DOHH2 (cell line): Measurements from ENCODE around the gene ZNF76.

Source experiments
- H3F3A ChIP-seq: fragments of 200-600 bp; sonication (generic), shearing (Covaris generic); 2 replicates; pipeline ENCODE4 v1.6.0; 2016; ENCODE audit warnings: antibody characterized with exemption, mild to moderate bottlenecking; ENCODE audit not compliant: control insufficient read depth, insufficient read depth
- H3K27ac ChIP-seq: fragments of 200-600 bp; sonication (generic); 2 replicates; pipeline ENCODE4 v1.5.1; 2014; ENCODE audit warnings: low read depth, mild to moderate bottlenecking, low read length, moderate library complexity
- H3K27me3 ChIP-seq: fragments of 200-600 bp; sonication (generic); 2 replicates; pipeline ENCODE4 v1.6.1; 2014; ENCODE audit warnings: mild to moderate bottlenecking, low read length, mixed read lengths; ENCODE audit not compliant: control insufficient read depth
- H3K36me3 ChIP-seq: fragments of 200-600 bp; sonication (generic); 2 replicates; pipeline ENCODE4 v1.6.1; 2014; ENCODE audit warnings: mild to moderate bottlenecking, low read length, moderate library complexity, mixed read lengths; ENCODE audit not compliant: control insufficient read depth
- H3K4me1 ChIP-seq: fragments of 200-600 bp; sonication (generic); 2 replicates; pipeline ENCODE4 v1.6.1; 2014; ENCODE audit warnings: mild to moderate bottlenecking, low read length, mixed read lengths; ENCODE audit not compliant: control insufficient read depth
- H3K4me2 ChIP-seq: fragments of 200-600 bp; sonication (generic); 2 replicates; pipeline ENCODE4 v1.6.0; 2014; ENCODE audit warnings: mild to moderate bottlenecking, low read length, moderate library complexity
- H3K4me3 ChIP-seq: fragments of 200-600 bp; sonication (generic); 2 replicates; pipeline ENCODE4 v1.5.1; 2014; ENCODE audit warnings: mild to moderate bottlenecking, low read length, mixed read lengths
- H3K79me2 ChIP-seq: fragments of 200-600 bp; sonication (generic); 2 replicates; pipeline ENCODE4 v1.6.1; 2014; ENCODE audit warnings: mild to moderate bottlenecking, low read length, mixed read lengths; ENCODE audit not compliant: control insufficient read depth
- H3K9me2 ChIP-seq: fragments of 200-600 bp; sonication (generic); replicated peaks from 2 replicates; pipeline ENCODE4 v1.6.1; 2014; ENCODE audit warnings: mild to moderate bottlenecking, low read length, mixed read lengths; ENCODE audit not compliant: control insufficient read depth
- H3K9me3 ChIP-seq: fragments of 200-600 bp; sonication (generic); 2 replicates; pipeline ENCODE4 v1.6.1; 2014; ENCODE audit warnings: antibody characterized with exemption, low read length, mixed read lengths; ENCODE audit not compliant: control insufficient read depth, insufficient read depth
- H4K20me1 ChIP-seq: fragments of 200-600 bp; sonication (generic); 2 replicates; pipeline ENCODE4 v1.6.0; 2014; ENCODE audit warnings: low read depth, mild to moderate bottlenecking, antibody characterized with exemption, low read length, moderate library complexity; ENCODE audit not compliant: control insufficient read depth, insufficient read depth
- EZH2phosphoT487 ChIP-seq: fragments of 200-600 bp; sonication (generic); IDR thresholded peaks from 2 replicates; pipeline ENCODE4 v1.6.1; 2017; ENCODE audit warnings: borderline replicate concordance, mild to moderate bottlenecking, antibody characterized with exemption, low read length, moderate library complexity, mixed read lengths
- TF ChIP-seq, protein P1 (sequence below): fragments of 200-600 bp; sonication (generic); IDR thresholded peaks from one replicate; pipeline ENCODE4 v1.5.1; 2014; ENCODE audit warnings: antibody characterized with exemption, mild to moderate bottlenecking, low read depth, low read length; ENCODE audit not compliant: poor library complexity, severe bottlenecking

Gene ZNF76

DNA sequence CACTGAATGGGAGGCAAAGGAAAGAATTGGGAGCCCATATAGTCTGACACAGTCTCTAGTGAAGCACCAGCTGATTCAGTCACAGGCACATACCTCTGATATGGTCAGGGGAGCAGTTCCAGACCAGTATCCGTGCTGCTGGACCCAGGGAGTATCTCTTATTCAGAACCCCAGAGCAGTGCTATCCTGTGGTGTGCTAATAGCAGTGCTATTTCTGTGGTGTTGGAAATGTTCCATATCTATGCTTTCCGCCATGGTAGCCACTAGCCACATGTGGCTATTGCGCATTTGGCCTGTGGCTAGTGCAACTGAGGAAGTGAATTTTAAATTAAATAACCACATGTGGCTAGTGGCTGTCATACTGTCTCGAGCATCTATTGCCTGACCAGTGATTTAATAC, 34.8 kb upstream of the ZNF76 start:
- H3K9me3 ChIP-seq: no peaks in the 10 kb centered on the region

DNA sequence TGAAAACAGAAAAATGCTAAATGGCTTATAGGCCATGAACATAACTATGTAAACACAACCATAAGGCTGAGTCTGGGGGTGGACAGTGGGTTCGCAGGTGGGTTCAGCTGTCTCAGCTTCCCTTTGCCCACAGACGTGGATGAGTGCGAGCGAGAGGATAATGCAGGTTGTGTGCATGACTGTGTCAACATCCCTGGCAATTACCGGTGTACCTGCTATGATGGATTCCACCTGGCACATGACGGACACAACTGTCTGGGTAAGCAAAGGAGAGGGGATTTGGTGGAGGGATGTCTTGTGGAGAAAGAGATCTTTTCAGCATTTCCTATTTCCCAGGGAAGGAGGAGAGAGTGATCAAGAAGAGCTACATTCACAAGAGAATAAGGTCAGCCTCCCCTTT, 31.1 kb upstream of the ZNF76 start:
- Histone ChIP-seq H3K27ac (no peak overlapping the region), H3K79me2 (no peaks in the 10 kb centered on the region), H3K9me2 (no peaks in the 10 kb centered on the region), H3K4me3 (no peak overlapping the region), H3K9me3 (no peaks in the 10 kb centered on the region), H3K36me3 (no peaks in the 10 kb centered on the region), H3K4me2 (no peak overlapping the region), H4K20me1 (no peaks in the 10 kb centered on the region; the same call in 1 of the 2 replicates), H3K27me3 (no peaks in the 10 kb centered on the region), H3F3A (no peaks in the 10 kb centered on the region), H3K4me1 (no peaks in the 10 kb centered on the region)
- TF ChIP-seq EZH2phosphoT487: no peak
- TF ChIP-seq, protein P1, sequence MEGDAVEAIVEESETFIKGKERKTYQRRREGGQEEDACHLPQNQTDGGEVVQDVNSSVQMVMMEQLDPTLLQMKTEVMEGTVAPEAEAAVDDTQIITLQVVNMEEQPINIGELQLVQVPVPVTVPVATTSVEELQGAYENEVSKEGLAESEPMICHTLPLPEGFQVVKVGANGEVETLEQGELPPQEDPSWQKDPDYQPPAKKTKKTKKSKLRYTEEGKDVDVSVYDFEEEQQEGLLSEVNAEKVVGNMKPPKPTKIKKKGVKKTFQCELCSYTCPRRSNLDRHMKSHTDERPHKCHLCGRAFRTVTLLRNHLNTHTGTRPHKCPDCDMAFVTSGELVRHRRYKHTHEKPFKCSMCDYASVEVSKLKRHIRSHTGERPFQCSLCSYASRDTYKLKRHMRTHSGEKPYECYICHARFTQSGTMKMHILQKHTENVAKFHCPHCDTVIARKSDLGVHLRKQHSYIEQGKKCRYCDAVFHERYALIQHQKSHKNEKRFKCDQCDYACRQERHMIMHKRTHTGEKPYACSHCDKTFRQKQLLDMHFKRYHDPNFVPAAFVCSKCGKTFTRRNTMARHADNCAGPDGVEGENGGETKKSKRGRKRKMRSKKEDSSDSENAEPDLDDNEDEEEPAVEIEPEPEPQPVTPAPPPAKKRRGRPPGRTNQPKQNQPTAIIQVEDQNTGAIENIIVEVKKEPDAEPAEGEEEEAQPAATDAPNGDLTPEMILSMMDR: no peak

More for the DNA sequence above, 34.8 kb upstream of the ZNF76 start:
- TF ChIP-seq, protein P1: no peak
- TF ChIP-seq EZH2phosphoT487: no peak
- Histone ChIP-seq H3K9me2 (no peaks in the 10 kb centered on the region), H3F3A (no peaks in the 10 kb centered on the region), H3K4me3 (no peak overlapping the region), H4K20me1 (no peaks in the 10 kb centered on the region; the same call in 1 of the 2 replicates), H3K4me2 (no peak overlapping the region), H3K79me2 (no peaks in the 10 kb centered on the region), H3K27me3 (peaks cover 12% of the 10 kb centered on the region; the same call in 1 of the 2 replicates), H3K27ac (no peak overlapping the region), H3K4me1 (no peaks in the 10 kb centered on the region), H3K36me3 (no peaks in the 10 kb centered on the region)

DNA sequence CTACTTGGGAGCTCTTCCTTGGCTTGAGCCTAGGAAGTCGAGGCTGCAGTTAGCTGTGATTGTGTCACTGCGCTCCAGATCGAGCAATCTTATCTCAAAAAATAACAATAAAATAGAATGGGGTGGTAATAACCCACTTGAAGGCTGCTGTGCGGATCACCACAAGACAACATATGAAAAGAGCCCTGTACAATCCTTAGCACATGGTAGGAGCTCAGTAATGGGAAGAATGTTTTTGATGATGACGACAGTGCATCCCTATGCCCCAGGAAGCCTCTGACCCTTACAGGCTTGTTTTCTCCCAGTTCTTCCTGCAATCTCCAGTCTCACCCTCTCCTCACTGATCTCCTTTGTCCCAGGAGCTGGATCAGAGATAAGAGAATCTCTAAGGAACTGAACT, 30.2 kb upstream of the ZNF76 start:
- no peak for TF ChIP-seq EZH2phosphoT487
- TF ChIP-seq, protein P1: no peak
- no peaks in the 10 kb centered on the region for H3K27me3 ChIP-seq
- H3K79me2 ChIP-seq: no peaks in the 10 kb centered on the region
- H3K4me1 ChIP-seq: no peaks in the 10 kb centered on the region
- H3K4me2 ChIP-seq: no peak overlapping the region
- H4K20me1 ChIP-seq: no peaks in the 10 kb centered on the region; the same call in none of the 2 replicates
- no peaks in the 10 kb centered on the region for H3F3A ChIP-seq
- no peaks in the 10 kb centered on the region for H3K9me3 ChIP-seq
- no peak overlapping the region for H3K4me3 ChIP-seq
- H3K27ac ChIP-seq: no peak overlapping the region
- H3K9me2 ChIP-seq: no peaks in the 10 kb centered on the region
- no peaks in the 10 kb centered on the region for H3K36me3 ChIP-seq

DNA sequence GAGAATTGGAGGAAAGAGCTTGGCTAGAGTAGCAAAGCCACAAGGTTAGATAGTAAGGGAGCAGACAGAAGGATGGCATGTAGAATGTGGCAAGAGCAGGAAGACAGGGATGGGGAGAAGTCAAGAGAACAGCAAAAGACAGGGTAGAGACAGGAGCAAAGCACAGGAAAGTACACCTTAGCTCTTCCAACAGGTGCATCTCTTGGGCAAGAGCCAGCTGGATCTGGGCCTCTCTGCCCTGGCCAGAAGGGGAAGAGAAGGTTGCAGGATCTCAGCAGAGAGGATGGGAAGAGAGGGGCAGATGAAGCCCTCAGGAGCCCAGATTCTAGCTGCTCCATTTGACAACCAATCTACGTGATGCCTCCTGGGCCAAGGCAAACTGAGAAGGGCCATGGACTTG, 29.0 kb upstream of the ZNF76 start:
- no peaks in the 10 kb centered on the region for H3K27me3 ChIP-seq

More for the DNA sequence above, 29.0 kb upstream of the ZNF76 start:
- no peaks in the 10 kb centered on the region for H3F3A ChIP-seq
- H3K36me3 ChIP-seq: no peaks in the 10 kb centered on the region
- H3K4me1 ChIP-seq: no peaks in the 10 kb centered on the region
- no peaks in the 10 kb centered on the region for H3K79me2 ChIP-seq
- H3K27ac ChIP-seq: no peak overlapping the region
- no peaks in the 10 kb centered on the region; the same call in none of the 2 replicates for H4K20me1 ChIP-seq
- TF ChIP-seq, protein P1: no peak
- no peak for TF ChIP-seq EZH2phosphoT487
- no peaks in the 10 kb centered on the region for H3K9me2 ChIP-seq
- H3K4me3 ChIP-seq: no peak overlapping the region
- H3K9me3 ChIP-seq: no peaks in the 10 kb centered on the region
- no peak overlapping the region for H3K4me2 ChIP-seq
